Cardiac fibroblast (primary cell): ENCODE results near the gene DUSP2.

Source experiments
- DNase-seq, 2 donors: peaks; one replicate each; pipeline versions ENCODE4 v3.0.0 to v3.0.0-alpha.2; 2010; ENCODE audit warnings: low read depth in 2 of 2
- H3K4me3 ChIP-seq, 2 donors: replicated peaks in 1 of 2; 1 replicate in 1 of 2; 2 replicates in 1 of 2; pipeline ENCODE4 v1.5.1; 2011; ENCODE audit warnings: low read depth in 2 of 2, low read length in 2 of 2, mild to moderate bottlenecking in 2 of 2, moderate library complexity in 1 of 2
- CTCF ChIP-seq: IDR thresholded peaks from one replicate; pipeline ENCODE4 v1.5.1; 2011; ENCODE audit warnings: low read depth, mild to moderate bottlenecking, low read length, inconsistent platforms

DUSP2 gene

DNA sequence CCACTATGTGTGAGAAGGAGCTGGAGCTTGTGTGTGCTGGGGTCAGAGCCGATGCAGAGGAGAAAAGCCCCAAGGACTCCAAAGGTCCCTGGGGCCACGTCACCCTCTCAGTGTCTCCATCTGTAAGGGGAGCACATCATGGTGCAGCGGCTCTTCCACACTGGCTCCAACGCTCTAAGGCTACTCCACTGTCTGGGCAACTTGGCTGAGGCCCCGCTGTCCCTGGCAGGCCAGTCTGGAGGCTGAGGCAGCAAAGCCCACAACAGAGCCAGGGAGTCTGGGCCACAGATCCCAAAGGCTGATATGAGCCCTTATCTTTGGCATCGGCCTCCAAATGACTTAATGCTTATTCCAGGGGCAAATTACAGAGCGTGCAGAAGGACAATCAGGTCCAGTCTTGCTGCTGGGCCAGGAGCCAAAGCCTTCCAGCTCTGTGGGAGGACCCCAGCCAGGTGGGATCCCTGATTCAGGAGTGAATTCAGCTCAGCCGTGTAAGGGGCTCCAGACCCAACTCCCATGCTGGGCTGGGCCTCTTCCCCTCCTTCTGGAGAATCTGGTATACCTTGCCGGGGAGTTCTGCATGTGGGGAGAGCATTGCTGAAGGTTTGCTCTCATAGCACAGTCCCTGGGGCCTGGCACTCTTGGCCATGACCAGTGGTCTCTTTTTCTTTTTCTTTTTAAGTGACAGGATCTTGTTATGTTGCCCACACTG lies 1.8 kb upstream of the DUSP2 start:
- H3K4me3 ChIP-seq, result no peak overlapping the region
- no peak for DNase-seq
- TF ChIP-seq CTCF, result no peak

DNA sequence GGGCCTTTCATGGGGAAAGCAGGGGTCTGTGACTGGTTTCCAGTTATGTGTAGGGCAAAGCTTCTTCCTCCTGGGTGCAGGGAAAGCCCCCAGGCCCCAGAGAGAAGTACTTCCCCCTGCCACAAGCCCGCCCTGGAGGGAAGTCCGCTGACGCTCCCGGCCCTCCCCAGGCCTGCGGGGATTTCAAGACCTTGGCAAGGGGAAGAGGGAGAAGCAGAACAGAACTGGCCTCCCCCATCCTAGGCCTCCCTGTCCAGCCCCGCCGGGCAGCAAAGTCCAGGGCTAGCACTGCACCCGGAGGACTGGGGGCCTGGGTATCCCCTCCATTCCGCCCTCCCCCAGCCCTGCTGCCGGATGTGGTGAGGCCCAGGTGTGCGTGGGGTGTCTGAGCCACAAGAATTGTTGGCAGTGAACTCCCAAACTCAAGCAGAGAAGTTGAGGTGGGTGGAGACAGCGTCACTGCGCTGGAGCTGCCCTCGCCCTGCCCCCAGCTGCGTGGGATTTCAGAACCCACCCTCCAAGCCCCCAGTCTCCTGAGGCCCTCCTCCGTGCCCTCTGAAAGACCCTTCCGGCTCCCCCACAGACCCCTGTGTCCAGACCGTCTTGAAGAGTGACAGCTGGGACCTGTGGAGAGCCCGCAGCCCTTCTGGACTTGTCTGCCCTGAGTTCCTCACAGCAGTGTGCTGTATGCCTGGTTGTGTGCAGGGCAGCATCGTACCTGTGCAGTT lies 1.1 kb upstream of the DUSP2 start:
- H3K4me3 ChIP-seq, result no peak overlapping the region
- peak in 1 of 2 donors; percentile 41 for DNase-seq
- no peak for TF ChIP-seq CTCF

- no peak for TF ChIP-seq CTCF
- H3K4me3 ChIP-seq, result no peak overlapping the region
- no peak for DNase-seq
Observed at GRCh38 chr2:96145848-96146152, 560 bp upstream of the DUSP2 start.

- H3K4me3 ChIP-seq, result peak overlapping the region; percentile 51 to 52
- no peak for TF ChIP-seq CTCF
- no peak for DNase-seq
Observed at GRCh38 chr2:96144481-96145035, 682 bp downstream of the DUSP2 start.

- DNase-seq, result no peak
- peak overlapping the region in 1 of 2 donors; percentile 52 for H3K4me3 ChIP-seq
- TF ChIP-seq CTCF, result no peak
Observed at GRCh38 chr2:96143848-96144480, 1.3 kb downstream of the DUSP2 start.

GRCh38 chr2:96143231-96143847 lies 1.9 kb downstream of the DUSP2 start:
- TF ChIP-seq CTCF, result no peak
- H3K4me3 ChIP-seq, result no peak overlapping the region
- DNase-seq, result no peak
